OCI-LY1 (cell line): ENCODE data around the gene MYOF.

Source experiments
- EZH2 ChIP-seq: fragments of 200-600 bp; sonication (generic), shearing (Covaris generic); IDR thresholded peaks from 2 replicates; pipeline ENCODE4 v1.8.0; 2017; ENCODE audit warnings: borderline replicate concordance, mixed run types, mild to moderate bottlenecking, antibody characterized with exemption, low read length, moderate library complexity, mixed read lengths
- TF ChIP-seq, protein P1 (sequence below): fragments of 200-600 bp; sonication (generic), shearing (Covaris generic); IDR thresholded peaks from 2 replicates; pipeline ENCODE4 v1.5.1; 2017; ENCODE audit warnings: mild to moderate bottlenecking, antibody characterized with exemption, low read length, moderate library complexity, mixed read lengths

DNA sequence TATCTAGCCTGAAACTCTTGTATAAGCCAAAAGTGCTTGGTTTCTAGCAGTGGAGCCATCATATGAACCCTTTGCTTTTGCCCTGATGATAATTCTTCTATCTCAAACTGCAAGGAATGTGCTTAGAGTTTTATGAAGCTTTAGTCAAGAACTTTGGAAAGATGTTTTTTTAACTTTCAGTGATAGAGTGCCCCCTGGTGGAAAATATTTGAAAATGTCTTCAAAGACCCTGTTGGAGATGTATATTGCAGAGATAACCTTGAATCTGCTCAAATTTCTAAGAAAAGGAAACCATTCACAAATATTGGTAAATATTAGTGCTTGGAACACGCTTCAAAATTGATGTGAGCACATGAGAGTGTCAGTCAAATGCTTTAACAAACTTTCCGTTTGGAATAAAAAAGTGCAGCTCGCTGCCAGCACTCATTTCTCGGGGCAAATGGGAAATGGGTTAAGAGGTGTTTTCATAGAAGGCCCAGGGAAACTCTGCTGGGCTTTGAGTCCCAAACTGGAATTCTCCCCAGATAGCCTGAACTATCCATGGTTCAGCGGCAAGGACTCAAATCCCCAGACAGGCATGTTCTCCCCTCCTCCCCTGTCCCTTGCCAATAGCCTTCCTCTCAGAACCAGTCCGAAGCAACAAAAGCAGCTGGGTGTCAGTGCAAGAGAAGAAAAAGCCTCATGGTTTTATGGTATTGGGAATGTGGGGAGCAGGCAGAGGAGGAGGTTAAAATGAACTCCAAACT is 129.3 kb downstream of the MYOF start:
- TF ChIP-seq, protein P1, sequence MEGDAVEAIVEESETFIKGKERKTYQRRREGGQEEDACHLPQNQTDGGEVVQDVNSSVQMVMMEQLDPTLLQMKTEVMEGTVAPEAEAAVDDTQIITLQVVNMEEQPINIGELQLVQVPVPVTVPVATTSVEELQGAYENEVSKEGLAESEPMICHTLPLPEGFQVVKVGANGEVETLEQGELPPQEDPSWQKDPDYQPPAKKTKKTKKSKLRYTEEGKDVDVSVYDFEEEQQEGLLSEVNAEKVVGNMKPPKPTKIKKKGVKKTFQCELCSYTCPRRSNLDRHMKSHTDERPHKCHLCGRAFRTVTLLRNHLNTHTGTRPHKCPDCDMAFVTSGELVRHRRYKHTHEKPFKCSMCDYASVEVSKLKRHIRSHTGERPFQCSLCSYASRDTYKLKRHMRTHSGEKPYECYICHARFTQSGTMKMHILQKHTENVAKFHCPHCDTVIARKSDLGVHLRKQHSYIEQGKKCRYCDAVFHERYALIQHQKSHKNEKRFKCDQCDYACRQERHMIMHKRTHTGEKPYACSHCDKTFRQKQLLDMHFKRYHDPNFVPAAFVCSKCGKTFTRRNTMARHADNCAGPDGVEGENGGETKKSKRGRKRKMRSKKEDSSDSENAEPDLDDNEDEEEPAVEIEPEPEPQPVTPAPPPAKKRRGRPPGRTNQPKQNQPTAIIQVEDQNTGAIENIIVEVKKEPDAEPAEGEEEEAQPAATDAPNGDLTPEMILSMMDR = peak; percentile 45; the same call in 1 of the 2 replicates
- no peak for TF ChIP-seq EZH2
